ENCODE results near the gene SDF2.

The SDF2 gene

GRCh38 chr17:28661635-28662526, at the start of gene SDF2, which contains the start of gene SUPT6H:
SDF2 (minus strand) TSS chr17:28661906; CDS start chr17:28661876, 30 bp downstream.
SUPT6H (plus strand) TSS chr17:28662205; CDS start chr17:28673402, 11,197 bp downstream.
- peaks cover 6% of the 10 kb centered on the region for H3K4me1 ChIP-seq
- no peak for TF ChIP-seq CTCF (IDR thresholded peaks at IDR 0.05)
- H3K9ac ChIP-seq = peak within 1 kb of the TSS; percentile 87
- H3K27ac ChIP-seq = peak within 1 kb of the TSS; percentile 91
- no peaks in the 10 kb centered on the region for H3K9me3 ChIP-seq (ENCODE audit: control insufficient read depth, low read length)
- peak within 1 kb of the TSS; percentile 96 for H3K4me3 ChIP-seq (ENCODE audit: low read depth, low read length)
- peaks cover 63% of the 10 kb centered on the region for H3K79me2 ChIP-seq
- H3K4me2 ChIP-seq (ENCODE audit: low read length) = peak within 1 kb of the TSS; percentile 90
- H3K36me3 ChIP-seq (ENCODE audit: control insufficient read depth, insufficient read depth, low read length) = no peaks in the 10 kb centered on the region
- no peaks in the 10 kb centered on the region for H3K27me3 ChIP-seq (ENCODE audit: control insufficient read depth, insufficient read depth, low read length)
- H2AFZ ChIP-seq = peak within 1 kb of the TSS; percentile 100

GRCh38 chr17:28710861-28711722, 49.4 kb upstream of the SDF2 start:
- Histone ChIP-seq H3K36me3 (ENCODE audit: control insufficient read depth, insufficient read depth, low read length) (no peaks in the 10 kb centered on the region), H2AFZ (peak overlapping the region; percentile 94), H3K4me1 (no peaks in the 10 kb centered on the region), H3K9me3 (ENCODE audit: control insufficient read depth, low read length) (no peaks in the 10 kb centered on the region), H3K27ac (peak overlapping the region; percentile 51), H3K4me3 (ENCODE audit: low read depth, low read length) (peak overlapping the region; percentile 60), H3K79me2 (no peaks in the 10 kb centered on the region), H3K9ac (peak overlapping the region; percentile 30), H3K27me3 (ENCODE audit: control insufficient read depth, insufficient read depth, low read length) (no peaks in the 10 kb centered on the region), H3K4me2 (ENCODE audit: low read length) (peak overlapping the region; percentile 67)
- peak; percentile 48 for TF ChIP-seq CTCF (IDR thresholded peaks at IDR 0.05)

- no peak overlapping the region for H3K27ac ChIP-seq
- no peak for TF ChIP-seq CTCF (IDR thresholded peaks at IDR 0.05)
- no peaks in the 10 kb centered on the region for H3K9me3 ChIP-seq (ENCODE audit: control insufficient read depth, low read length)
- no peaks in the 10 kb centered on the region for H3K79me2 ChIP-seq
- no peaks in the 10 kb centered on the region for H3K36me3 ChIP-seq (ENCODE audit: control insufficient read depth, insufficient read depth, low read length)
- H2AFZ ChIP-seq = no peak overlapping the region
- H3K27me3 ChIP-seq (ENCODE audit: control insufficient read depth, insufficient read depth, low read length) = no peaks in the 10 kb centered on the region
- no peak overlapping the region for H3K4me3 ChIP-seq (ENCODE audit: low read depth, low read length)
- no peak overlapping the region for H3K4me2 ChIP-seq (ENCODE audit: low read length)
- H3K4me1 ChIP-seq = no peaks in the 10 kb centered on the region
- H3K9ac ChIP-seq = no peak overlapping the region
Measured at GRCh38 chr17:28707339-28707720, 45.6 kb upstream of the SDF2 start.

GRCh38 chr17:28706471-28707338, 45.0 kb upstream of the SDF2 start:
- Histone ChIP-seq H3K79me2 (no peaks in the 10 kb centered on the region), H3K9me3 (ENCODE audit: control insufficient read depth, low read length) (no peaks in the 10 kb centered on the region), H3K27me3 (ENCODE audit: control insufficient read depth, insufficient read depth, low read length) (no peaks in the 10 kb centered on the region), H3K4me2 (ENCODE audit: low read length) (no peak overlapping the region), H3K9ac (no peak overlapping the region), H3K4me1 (no peaks in the 10 kb centered on the region), H2AFZ (no peak overlapping the region), H3K27ac (no peak overlapping the region), H3K4me3 (ENCODE audit: low read depth, low read length) (no peak overlapping the region), H3K36me3 (ENCODE audit: control insufficient read depth, insufficient read depth, low read length) (no peaks in the 10 kb centered on the region)
- TF ChIP-seq CTCF (IDR thresholded peaks at IDR 0.05) = no peak
